NCI-H748 (cell line): Measurements from ENCODE around the gene PXDC1.

Source experiments
- DNase-seq: peaks from one replicate; lab custom pipeline; 2025; ENCODE audit not compliant: unreplicated experiment; lab: John Stamatoyannopoulos, UW

PXDC1 gene

GRCh38 chr6:3751077-3751729, at the start of gene PXDC1:
Gene PXDC1, minus strand, starts transcription at chr6:3751713. Its CDS starts 182 bp downstream, at chr6:3751531.
- DNase-seq: peak; percentile 65

- DNase-seq: no peak
Measured at GRCh38 chr6:3800850-3801591, 49.5 kb upstream of the PXDC1 start.

- peak; percentile 15 for DNase-seq
Measured at GRCh38 chr6:3799719-3800118, 48.2 kb upstream of the PXDC1 start.

GRCh38 chr6:3798055-3798919, 46.8 kb upstream of the PXDC1 start:
- DNase-seq: peak; percentile 88

GRCh38 chr6:3797231-3798054, 45.9 kb upstream of the PXDC1 start:
- no peak for DNase-seq

- DNase-seq: no peak
Measured at GRCh38 chr6:3796719-3797041, 45.2 kb upstream of the PXDC1 start.

GRCh38 chr6:3795836-3796718, 44.6 kb upstream of the PXDC1 start:
- DNase-seq: peak; percentile 77

- no peak for DNase-seq
Measured at GRCh38 chr6:3794092-3794491, 42.6 kb upstream of the PXDC1 start.

- DNase-seq: no peak
Measured at GRCh38 chr6:3793545-3793944, 42.0 kb upstream of the PXDC1 start.

GRCh38 chr6:3791526-3792203, 40.2 kb upstream of the PXDC1 start:
- no peak for DNase-seq

GRCh38 chr6:3789896-3790558, 38.5 kb upstream of the PXDC1 start:
- DNase-seq: no peak

GRCh38 chr6:3789018-3789895, 37.7 kb upstream of the PXDC1 start:
- no peak for DNase-seq

GRCh38 chr6:3788408-3789017, 37.0 kb upstream of the PXDC1 start:
- DNase-seq: no peak

GRCh38 chr6:3786141-3786540, 34.6 kb upstream of the PXDC1 start:
- no peak for DNase-seq

- no peak for DNase-seq
Measured at GRCh38 chr6:3785745-3786098, 34.2 kb upstream of the PXDC1 start.

GRCh38 chr6:3784885-3785744, 33.6 kb upstream of the PXDC1 start:
- DNase-seq: no peak

GRCh38 chr6:3784423-3784822, 32.9 kb upstream of the PXDC1 start:
- no peak for DNase-seq
